HEK293 (cell line): ENCODE data around the gene SLC25A20.

Experiments
- AEBP2 ChIP-seq: fragments of 450-650 bp; formaldehyde crosslinking; IDR thresholded peaks from 2 replicates; pipeline ENCODE4 v1.5.1; 2016; ENCODE audit warnings: missing biosample characterization, missing genetic modification characterization, borderline replicate concordance
- BCL11B ChIP-seq: fragments of 450-650 bp; formaldehyde crosslinking; IDR thresholded peaks from 2 replicates; pipeline ENCODE4 v1.5.1; 2016; ENCODE audit warnings: low read depth, missing biosample characterization, missing genetic modification characterization
- FEZF1 ChIP-seq: fragments of 450-650 bp; formaldehyde crosslinking; IDR thresholded peaks from 2 replicates; pipeline ENCODE4 v1.5.1; 2016; ENCODE audit warnings: missing biosample characterization, missing genetic modification characterization
- GLIS1 ChIP-seq: fragments of 450-650 bp; formaldehyde crosslinking; IDR thresholded peaks from 2 replicates; pipeline ENCODE4 v1.5.1; 2016; ENCODE audit warnings: missing biosample characterization, missing genetic modification characterization
- IKZF3 ChIP-seq: fragments of 450-650 bp; IDR thresholded peaks from 2 replicates; pipeline ENCODE4 v1.5.0; 2018; ENCODE audit warnings: missing biosample characterization, mild to moderate bottlenecking, missing genetic modification characterization, moderate library complexity
- KLF16 ChIP-seq: fragments of 450-650 bp; formaldehyde crosslinking; IDR thresholded peaks from 2 replicates; pipeline ENCODE4 v1.5.1; 2017; ENCODE audit warnings: missing biosample characterization, missing genetic modification characterization
- KLF9 ChIP-seq: fragments of 450-650 bp; formaldehyde crosslinking; IDR thresholded peaks from 2 replicates; pipeline ENCODE4 v1.5.1; 2016; ENCODE audit warnings: missing biosample characterization, missing genetic modification characterization, low read depth
- PATZ1 ChIP-seq: fragments of 450-650 bp; formaldehyde crosslinking; IDR thresholded peaks from 2 replicates; pipeline ENCODE4 v1.5.1; 2016; ENCODE audit warnings: missing biosample characterization, missing genetic modification characterization
- PBX3 ChIP-seq: sonication (generic); formaldehyde crosslinking; IDR thresholded peaks from 2 replicates; pipeline ENCODE4 v1.8.1; 2022; ENCODE audit warnings: mild to moderate bottlenecking, moderate library complexity, missing genetic modification reagents
- SP3 ChIP-seq: fragments of 450-650 bp; formaldehyde crosslinking; IDR thresholded peaks from 2 replicates; pipeline ENCODE4 v1.5.1; 2016; ENCODE audit warnings: missing biosample characterization, missing genetic modification characterization
- ZBTB11 ChIP-seq: fragments of 450-650 bp; formaldehyde crosslinking; conservative IDR thresholded peaks from 2 replicates; pipeline ENCODE4 v1.5.1; 2016; ENCODE audit warnings: low read depth, missing biosample characterization, missing genetic modification characterization
- ZBTB20 ChIP-seq: fragments of 450-650 bp; formaldehyde crosslinking; IDR thresholded peaks from 2 replicates; pipeline ENCODE4 v1.5.1; 2016; ENCODE audit warnings: missing biosample characterization, missing genetic modification characterization
- ZBTB44 ChIP-seq: fragments of 450-650 bp; IDR thresholded peaks from 2 replicates; pipeline ENCODE4 v1.5.1; 2018; ENCODE audit warnings: missing biosample characterization, mild to moderate bottlenecking, missing genetic modification characterization
- ZBTB48 ChIP-seq: fragments of 450-650 bp; formaldehyde crosslinking; IDR thresholded peaks from 2 replicates; pipeline ENCODE4 v1.5.1; 2016; ENCODE audit warnings: missing biosample characterization, missing genetic modification characterization
- ZEB2 ChIP-seq: fragments of 450-650 bp; formaldehyde crosslinking; IDR thresholded peaks from 2 replicates; pipeline ENCODE4 v1.5.1; 2016; ENCODE audit warnings: missing biosample characterization, missing genetic modification characterization
- ZNF175 ChIP-seq: fragments of 450-650 bp; formaldehyde crosslinking; IDR thresholded peaks from 2 replicates; pipeline ENCODE4 v1.5.1; 2016; ENCODE audit warnings: missing biosample characterization, missing genetic modification characterization
- ZNF626 ChIP-seq: fragments of 450-650 bp; sonication (Bioruptor Pico); formaldehyde crosslinking; IDR thresholded peaks from 2 replicates; pipeline ENCODE4 v1.5.1; 2018; ENCODE audit warnings: missing biosample characterization, missing genetic modification characterization, inconsistent platforms
- ZNF629 ChIP-seq: fragments of 450-650 bp; formaldehyde crosslinking; IDR thresholded peaks from 2 replicates; pipeline ENCODE4 v1.5.1; 2017; ENCODE audit warnings: missing biosample characterization, missing genetic modification characterization
- ZNF707 ChIP-seq: fragments of 450-650 bp; formaldehyde crosslinking; IDR thresholded peaks from 2 replicates; pipeline ENCODE4 v1.5.1; 2016; ENCODE audit warnings: missing biosample characterization, missing genetic modification characterization
- ZNF777 ChIP-seq: fragments of 450-650 bp; formaldehyde crosslinking; IDR thresholded peaks from 2 replicates; pipeline ENCODE4 v1.5.1; 2017; ENCODE audit warnings: missing biosample characterization, missing genetic modification characterization, borderline replicate concordance
- ZSCAN16 ChIP-seq: fragments of 450-650 bp; formaldehyde crosslinking; IDR thresholded peaks from 2 replicates; pipeline ENCODE4 v1.5.1; 2016; ENCODE audit warnings: missing biosample characterization, missing genetic modification characterization
- TF ChIP-seq, protein P1 (sequence below): fragments of 450-650 bp; formaldehyde crosslinking; IDR thresholded peaks from 2 replicates; pipeline ENCODE4 v1.5.1; 2017; ENCODE audit warnings: missing biosample characterization, mild to moderate bottlenecking, missing genetic modification characterization, moderate library complexity
- TF ChIP-seq, protein P2 (sequence below): fragments of 450-650 bp; formaldehyde crosslinking; IDR thresholded peaks from 2 replicates; pipeline ENCODE4 v1.5.1; 2016; ENCODE audit warnings: missing biosample characterization, missing genetic modification characterization
- TF ChIP-seq, protein P3 (sequence below): fragments of 450-650 bp; formaldehyde crosslinking; IDR thresholded peaks from 2 replicates; pipeline ENCODE4 v1.5.1; 2016; ENCODE audit warnings: missing biosample characterization, missing genetic modification characterization

Gene SLC25A20

DNA sequence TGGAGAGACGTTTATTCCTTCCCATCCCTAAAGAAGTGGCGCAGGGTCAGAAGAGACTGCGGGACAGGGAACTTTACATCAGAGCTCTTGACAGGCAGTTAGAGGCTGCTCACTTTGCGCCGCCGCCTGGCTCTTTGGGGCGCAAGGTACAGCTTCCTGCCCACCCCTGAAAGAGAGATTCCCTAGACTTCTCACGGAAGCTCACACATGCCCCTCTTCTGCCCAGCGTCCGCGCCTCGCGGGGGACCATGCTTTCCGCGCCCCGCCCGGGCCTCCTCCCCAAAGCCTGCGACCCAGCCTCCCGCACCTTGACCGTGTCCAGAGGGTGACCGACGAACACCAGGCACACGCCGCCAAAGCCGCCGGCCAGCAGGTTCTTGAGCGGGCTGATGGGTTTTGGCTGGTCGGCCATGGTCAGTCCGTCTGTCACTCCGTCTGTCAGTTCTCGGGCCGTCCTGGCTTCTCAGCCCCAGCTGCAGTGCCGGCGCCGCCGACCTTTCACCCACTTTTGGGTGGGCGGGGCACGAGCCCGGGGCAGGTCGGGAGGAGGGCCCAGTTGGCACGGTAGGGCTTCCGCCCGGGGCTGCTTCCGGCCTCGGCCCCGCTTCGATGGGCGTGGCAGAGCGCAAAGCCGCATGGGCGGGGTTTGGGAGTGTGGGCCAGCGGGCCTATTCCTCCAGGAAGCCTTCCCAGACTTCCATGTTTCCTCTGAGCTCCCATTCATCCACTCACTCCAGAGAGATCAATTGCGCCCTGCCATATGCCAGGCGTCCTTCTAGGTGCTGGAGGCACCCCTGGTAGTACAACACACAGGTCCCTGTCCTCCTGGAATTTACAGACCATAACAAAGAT is at the start of gene SLC25A20 (continued):
- TF ChIP-seq AEBP2 (tag by site-specific recombination): no peak
- TF ChIP-seq ZNF626 (tag by site-specific recombination): no peak
- peak; percentile 58 for TF ChIP-seq GLIS1 (tag by site-specific recombination)
- no peak for TF ChIP-seq ZNF175
- TF ChIP-seq, protein P1, sequence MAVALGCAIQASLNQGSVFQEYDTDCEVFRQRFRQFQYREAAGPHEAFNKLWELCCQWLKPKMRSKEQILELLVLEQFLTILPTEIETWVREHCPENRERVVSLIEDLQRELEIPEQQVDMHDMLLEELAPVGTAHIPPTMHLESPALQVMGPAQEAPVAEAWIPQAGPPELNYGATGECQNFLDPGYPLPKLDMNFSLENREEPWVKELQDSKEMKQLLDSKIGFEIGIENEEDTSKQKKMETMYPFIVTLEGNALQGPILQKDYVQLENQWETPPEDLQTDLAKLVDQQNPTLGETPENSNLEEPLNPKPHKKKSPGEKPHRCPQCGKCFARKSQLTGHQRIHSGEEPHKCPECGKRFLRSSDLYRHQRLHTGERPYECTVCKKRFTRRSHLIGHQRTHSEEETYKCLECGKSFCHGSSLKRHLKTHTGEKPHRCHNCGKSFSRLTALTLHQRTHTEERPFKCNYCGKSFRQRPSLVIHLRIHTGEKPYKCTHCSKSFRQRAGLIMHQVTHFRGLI (tag by site-specific recombination): peak; percentile 77; the same call in 1 of the 2 replicates
- TF ChIP-seq ZBTB11 (tag by site-specific recombination): peak; percentile 77
- TF ChIP-seq ZBTB44: no peak
- peak; percentile 41; the same call in 1 of the 2 replicates for TF ChIP-seq ZNF777 (tag by site-specific recombination)
- TF ChIP-seq ZBTB48 (tag by site-specific recombination): peak; percentile 65
- TF ChIP-seq ZEB2 (tag by site-specific recombination): 0 out of 2 replicates have a peak, but pooled peaks have one; percentile 51
- TF ChIP-seq, protein P2, sequence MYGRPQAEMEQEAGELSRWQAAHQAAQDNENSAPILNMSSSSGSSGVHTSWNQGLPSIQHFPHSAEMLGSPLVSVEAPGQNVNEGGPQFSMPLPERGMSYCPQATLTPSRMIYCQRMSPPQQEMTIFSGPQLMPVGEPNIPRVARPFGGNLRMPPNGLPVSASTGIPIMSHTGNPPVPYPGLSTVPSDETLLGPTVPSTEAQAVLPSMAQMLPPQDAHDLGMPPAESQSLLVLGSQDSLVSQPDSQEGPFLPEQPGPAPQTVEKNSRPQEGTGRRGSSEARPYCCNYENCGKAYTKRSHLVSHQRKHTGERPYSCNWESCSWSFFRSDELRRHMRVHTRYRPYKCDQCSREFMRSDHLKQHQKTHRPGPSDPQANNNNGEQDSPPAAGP (tag by site-specific recombination): no peak; the same call in 1 of the 2 replicates
- TF ChIP-seq BCL11B: peak; percentile 65; the same call in 1 of the 2 replicates
- peak; percentile 86 for TF ChIP-seq SP3 (tag by site-specific recombination)
- peak; percentile 84 for TF ChIP-seq PATZ1
- TF ChIP-seq, protein P3, sequence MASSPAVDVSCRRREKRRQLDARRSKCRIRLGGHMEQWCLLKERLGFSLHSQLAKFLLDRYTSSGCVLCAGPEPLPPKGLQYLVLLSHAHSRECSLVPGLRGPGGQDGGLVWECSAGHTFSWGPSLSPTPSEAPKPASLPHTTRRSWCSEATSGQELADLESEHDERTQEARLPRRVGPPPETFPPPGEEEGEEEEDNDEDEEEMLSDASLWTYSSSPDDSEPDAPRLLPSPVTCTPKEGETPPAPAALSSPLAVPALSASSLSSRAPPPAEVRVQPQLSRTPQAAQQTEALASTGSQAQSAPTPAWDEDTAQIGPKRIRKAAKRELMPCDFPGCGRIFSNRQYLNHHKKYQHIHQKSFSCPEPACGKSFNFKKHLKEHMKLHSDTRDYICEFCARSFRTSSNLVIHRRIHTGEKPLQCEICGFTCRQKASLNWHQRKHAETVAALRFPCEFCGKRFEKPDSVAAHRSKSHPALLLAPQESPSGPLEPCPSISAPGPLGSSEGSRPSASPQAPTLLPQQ (tag by site-specific recombination): peak; percentile 18; the same call in 1 of the 2 replicates
- no peak for TF ChIP-seq ZSCAN16 (tag by site-specific recombination)
- peak; percentile 70 for TF ChIP-seq ZBTB20 (tag by site-specific recombination)
- peak; percentile 68 for TF ChIP-seq IKZF3 (tag by site-specific recombination)
- peak; percentile 98 for TF ChIP-seq KLF9 (tag by site-specific recombination)
- TF ChIP-seq PBX3 (CRISPR knock-in tag): no peak
- 0 out of 2 replicates have a peak, but pooled peaks have one; percentile 9 for TF ChIP-seq ZNF629
- TF ChIP-seq KLF16 (tag by site-specific recombination): peak; percentile 80
- TF ChIP-seq ZNF707 (tag by site-specific recombination): no peak
- TF ChIP-seq FEZF1 (tag by site-specific recombination): peak; percentile 58
